A549 treated with RU486 at 1 μM for 4 hours (cell line): ENCODE results near the gene CDKN3. TPM values are rescaled to one million over a fixed set of nuclear protein-coding genes. Genes with fewer than 3 reads are reported as not detected.

ENCODE experiments used
- total RNA-seq: library from RNA; stranded (reverse); fragments of 200-300 nt; extraction: Qiagen RNA extraction; gene quantifications from 5 replicates; pipeline ENCODE4 v1.2.3, GENCODE V29; 2022; ENCODE audit warnings: low read depth

Gene CDKN3
- total RNA-seq: 77.0 to 85.7 TPM (median 79.5 TPM) in 5 replicates

GRCh38 chr14:54396493-54397335, at the start of gene CDKN3:
Gene CDKN3 (plus strand): TSS chr14:54397007. CDS start chr14:54397069, 62 bp downstream.

GRCh38 chr14:54440873-54441868, 44.4 kb downstream of the CDKN3 start, which contains the start of gene CNIH1:
Gene CNIH1 (minus strand): TSS chr14:54441374. CDS start chr14:54441327, 47 bp downstream.

Other genes starting within 250 kb of the CDKN3 start
- gene CNIH1, start 44.4 kb downstream of the CDKN3 start, total RNA-seq: 197 to 358 TPM (median 249 TPM) in 5 replicates
- 31.1 to 86.1 TPM (median 41.6 TPM) in 5 replicates for gene GMFB, start 92.0 kb downstream of the CDKN3 start, total RNA-seq
- 13.7 to 22.7 TPM (median 16.7 TPM) in 5 replicates for gene CGRRF1, start 112.9 kb downstream of the CDKN3 start, total RNA-seq
- 5.2 to 7.8 TPM (median 6.4 TPM) in 5 replicates for gene SAMD4A, start 170.1 kb downstream of the CDKN3 start, total RNA-seq